ENCODE measurements around the gene MRPL14.
A peak's percentile ranks its signal among the peaks of the same experiment; 100 is the strongest.

MRPL14 gene

GRCh38 chr6:44126320-44127149 is 717 bp downstream of the MRPL14 start:
- peak; percentile 27 to 42 for DNase-seq (ENCODE audit: extremely low read depth in 1 of 2, low read depth in 1 of 2)

DNA sequence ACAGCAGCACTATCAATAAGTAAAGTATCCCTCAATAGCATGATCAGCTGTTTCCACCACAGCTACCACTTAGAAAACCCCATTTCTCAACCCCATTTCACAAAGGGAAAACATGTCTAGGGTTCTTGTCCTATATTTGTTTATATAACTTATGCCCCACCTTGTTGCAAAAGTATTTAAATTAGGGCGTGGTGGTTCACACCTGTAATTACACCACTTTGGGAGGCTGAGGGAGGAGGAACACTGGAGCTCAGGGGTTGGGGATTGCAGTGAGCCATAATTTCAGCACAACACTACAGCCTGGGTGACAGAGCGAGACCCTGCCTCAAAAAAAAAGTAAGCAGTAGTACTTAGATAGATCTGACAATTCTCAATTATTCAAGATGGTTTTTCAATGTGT is 3.7 kb downstream of the MRPL14 start:
- no peak for DNase-seq (ENCODE audit: extremely low read depth in 1 of 2, low read depth in 1 of 2)

- DNase-seq (ENCODE audit: extremely low read depth in 1 of 2, low read depth in 1 of 2): no peak
Observed at GRCh38 chr6:44122801-44123200, 4.5 kb downstream of the MRPL14 start.

DNA sequence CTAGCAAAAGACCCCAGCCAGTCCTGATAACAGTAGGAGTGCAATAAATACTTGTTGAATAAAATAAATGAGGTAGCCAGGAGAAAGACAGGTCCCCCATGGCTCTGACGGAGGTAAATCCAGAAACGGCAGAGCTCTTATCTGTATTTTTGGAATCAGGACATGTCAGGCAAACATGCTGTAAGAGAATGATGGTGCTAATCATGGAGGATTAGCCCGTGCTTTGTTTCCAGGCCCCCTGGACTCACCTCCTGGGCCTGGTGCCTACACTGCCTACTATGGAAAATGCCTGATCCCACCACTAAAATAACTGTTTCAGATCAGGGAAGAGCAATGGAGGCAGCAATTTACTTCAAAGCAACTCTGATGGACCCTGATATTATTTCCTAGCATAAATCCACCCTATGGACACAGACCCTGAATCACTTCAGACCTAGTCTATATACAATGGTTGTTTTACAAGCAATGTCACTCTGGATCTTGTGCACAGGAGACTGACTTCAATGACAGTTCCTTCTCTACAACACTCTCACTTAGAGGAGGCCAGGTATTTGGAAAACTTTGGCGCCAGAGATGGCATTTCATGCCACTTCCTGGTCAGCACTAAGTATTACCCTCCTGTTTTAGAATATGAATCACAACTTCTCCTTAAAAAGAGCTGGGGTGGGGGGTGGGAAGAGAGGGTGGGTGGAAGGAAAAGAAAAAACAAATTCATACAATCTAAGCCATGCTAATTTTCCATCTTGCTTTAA is 6.4 kb downstream of the MRPL14 start:
- DNase-seq (ENCODE audit: extremely low read depth in 1 of 2, low read depth in 1 of 2): no peak

DNA sequence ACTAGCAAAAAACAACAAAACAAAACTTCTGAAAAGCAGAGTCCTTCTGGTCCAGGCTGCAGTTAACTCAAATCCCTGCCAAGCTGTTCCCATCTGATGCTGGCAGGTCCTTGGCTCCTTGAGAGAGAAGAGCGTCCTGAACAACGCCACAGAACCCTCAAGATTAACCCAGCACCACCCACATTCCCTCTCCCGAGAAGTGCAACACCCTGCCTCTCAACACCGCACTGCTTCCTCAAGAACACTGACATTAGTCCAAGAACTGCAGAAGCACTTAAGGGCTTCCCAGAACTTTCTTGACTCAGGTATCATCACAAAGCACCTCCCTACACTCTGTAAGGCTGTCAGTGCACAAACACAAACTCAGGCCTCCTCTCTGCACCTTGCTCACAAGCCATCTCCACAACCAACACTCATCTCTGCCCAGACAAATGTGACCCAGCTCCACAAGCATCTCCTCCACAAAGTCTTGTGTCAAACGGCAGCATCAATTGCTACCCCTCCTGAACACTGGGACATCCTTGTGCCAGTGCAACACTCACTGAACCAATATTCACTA is 7.5 kb downstream of the MRPL14 start:
- DNase-seq (ENCODE audit: extremely low read depth in 1 of 2, low read depth in 1 of 2): no peak

- no peak for DNase-seq (ENCODE audit: extremely low read depth in 1 of 2, low read depth in 1 of 2)
Observed at GRCh38 chr6:44117397-44118128, 9.7 kb downstream of the MRPL14 start.

GRCh38 chr6:44116641-44117382 is 10.4 kb downstream of the MRPL14 start:
- DNase-seq (ENCODE audit: extremely low read depth in 1 of 2, low read depth in 1 of 2): no peak

DNA sequence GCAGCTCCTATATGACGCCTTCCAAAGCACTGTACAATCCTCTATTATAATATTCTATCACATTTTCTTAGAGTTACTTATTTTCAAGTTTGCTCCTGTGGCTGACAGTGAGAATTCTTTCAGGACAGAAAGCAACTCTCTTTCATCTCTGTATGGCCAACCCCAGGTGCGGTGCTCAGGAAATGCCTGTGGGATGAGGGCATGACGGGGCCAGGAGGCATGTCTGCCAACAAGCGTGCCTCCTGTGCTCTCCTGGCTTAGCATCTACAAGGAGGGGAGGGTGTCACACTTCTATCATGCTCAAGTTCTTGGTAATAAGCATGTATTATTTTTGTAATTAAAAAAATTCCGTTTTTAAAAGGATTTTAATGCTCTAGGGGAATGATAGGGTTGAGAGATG is 11.4 kb downstream of the MRPL14 start:
- DNase-seq (ENCODE audit: extremely low read depth in 1 of 2, low read depth in 1 of 2): no peak

GRCh38 chr6:44113414-44113813 is 13.8 kb downstream of the MRPL14 start:
- DNase-seq (ENCODE audit: extremely low read depth in 1 of 2, low read depth in 1 of 2): no peak

DNA sequence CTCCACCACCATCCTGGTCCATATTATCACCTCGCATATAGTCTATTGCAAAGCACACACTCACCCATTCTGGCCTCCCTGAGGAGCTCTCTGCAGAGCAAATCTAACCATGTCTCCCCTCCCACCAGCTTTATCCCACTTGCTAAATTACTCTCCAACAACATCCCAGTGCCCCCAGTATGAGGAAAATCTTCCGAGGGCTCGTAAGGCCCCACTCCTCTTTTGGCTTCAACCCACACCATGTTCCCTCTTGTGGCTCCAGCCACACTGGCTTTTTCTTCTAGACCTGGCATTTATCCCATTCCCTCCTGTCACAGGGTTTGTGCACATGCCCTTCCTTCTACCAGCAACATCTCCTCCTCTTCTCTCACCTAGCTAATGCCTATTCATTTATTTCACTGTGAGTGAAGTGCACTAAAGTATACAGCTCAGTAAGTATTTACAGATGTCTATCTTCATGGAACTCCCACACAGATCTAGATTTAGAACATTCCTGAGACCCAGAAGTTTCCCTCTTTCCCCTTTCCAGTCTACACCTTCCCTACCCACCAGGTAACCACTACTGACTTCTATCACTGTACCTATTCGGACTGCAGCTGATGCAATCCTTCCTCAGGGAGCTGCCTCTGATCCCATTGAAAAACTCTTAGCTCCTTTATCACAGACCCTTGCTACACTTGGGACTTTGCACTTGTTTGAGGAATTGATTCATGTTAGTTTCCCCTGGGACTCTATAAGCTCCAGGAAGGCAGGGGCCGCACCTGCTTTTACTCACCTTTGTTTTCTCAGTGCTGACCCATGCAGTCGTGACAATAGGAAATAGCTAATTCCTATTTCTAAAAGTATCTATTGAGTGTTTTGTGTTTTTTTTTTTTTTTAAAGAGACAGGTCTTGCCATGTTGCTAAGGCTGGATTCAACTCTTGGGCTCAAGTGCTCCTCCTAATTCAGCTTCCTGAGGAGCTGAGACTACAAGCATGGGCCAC is 15.5 kb downstream of the MRPL14 start:
- no peak for DNase-seq (ENCODE audit: extremely low read depth in 1 of 2, low read depth in 1 of 2)

DNA sequence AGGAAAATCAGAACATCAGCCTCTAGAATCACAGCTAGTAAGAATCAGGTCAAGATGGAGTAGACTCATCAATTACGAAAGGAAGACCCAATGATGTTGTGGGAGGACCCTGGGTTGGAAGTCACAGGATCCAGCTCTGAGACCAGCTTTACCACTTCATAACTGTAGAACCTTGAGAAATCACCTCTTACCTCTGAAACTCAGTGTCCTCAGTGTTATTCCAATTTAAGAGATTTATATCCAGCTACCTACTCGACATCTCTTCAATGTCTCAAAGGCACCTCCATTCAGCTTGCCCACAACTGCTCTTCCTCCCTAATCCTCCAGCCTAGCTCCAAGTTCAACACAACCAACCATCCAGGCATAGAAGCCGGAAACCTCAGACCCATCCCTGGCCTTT is 16.3 kb downstream of the MRPL14 start:
- no peak for DNase-seq (ENCODE audit: extremely low read depth in 1 of 2, low read depth in 1 of 2)

DNA sequence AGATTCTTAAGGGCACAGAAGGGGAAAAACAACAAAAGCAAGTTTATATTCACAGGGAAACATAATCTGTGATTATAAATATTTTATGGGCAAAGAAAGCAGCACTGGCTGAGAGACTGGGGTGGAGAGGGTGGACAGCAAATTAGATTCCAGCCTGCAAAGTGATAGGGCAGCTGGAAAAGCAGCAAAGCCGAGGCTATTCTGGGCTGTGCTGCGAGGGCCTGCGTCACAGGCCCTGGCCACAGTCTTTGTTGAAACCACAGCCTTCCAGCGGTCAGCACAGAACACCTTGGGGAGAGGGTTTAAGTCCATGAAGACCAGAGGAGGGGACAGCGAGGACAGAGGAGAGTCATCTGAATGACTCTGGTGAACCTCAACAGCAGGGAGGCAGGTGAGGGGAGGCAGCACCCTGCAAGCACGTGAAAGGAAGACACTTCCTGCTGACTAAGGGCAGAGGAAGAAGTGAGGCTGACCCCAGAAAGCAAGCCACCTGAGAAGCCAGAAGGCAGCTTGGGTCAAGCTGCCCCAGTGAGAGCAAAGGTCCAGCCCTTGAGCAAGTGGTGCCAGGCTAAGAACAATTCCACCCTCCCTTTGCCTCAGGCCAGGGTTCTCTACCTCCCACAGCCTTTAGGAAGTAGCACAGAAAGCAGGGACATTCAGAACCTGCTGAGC is 17.1 kb downstream of the MRPL14 start:
- DNase-seq (ENCODE audit: extremely low read depth in 1 of 2, low read depth in 1 of 2): no peak

DNA sequence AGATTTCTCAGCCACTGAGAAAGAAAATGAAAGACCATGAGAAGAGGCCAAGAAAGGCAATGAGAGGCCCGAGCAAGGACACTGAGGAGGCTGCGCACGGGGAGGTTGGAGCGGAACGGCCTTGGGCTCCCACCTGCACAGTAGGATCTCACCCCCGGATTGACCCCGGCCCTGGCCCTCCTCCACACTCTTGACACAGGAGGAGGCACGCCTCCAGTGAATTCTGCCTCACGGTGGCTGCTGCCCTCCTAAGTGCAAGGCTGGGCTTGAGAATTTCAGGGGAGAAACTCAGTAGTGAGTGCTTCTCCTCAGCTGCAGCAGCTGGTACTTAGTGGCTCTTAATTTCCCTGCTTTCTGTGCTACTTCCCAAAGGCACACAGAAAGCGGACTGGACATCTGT is 18.0 kb downstream of the MRPL14 start:
- no peak for DNase-seq (ENCODE audit: extremely low read depth in 1 of 2, low read depth in 1 of 2)

DNA sequence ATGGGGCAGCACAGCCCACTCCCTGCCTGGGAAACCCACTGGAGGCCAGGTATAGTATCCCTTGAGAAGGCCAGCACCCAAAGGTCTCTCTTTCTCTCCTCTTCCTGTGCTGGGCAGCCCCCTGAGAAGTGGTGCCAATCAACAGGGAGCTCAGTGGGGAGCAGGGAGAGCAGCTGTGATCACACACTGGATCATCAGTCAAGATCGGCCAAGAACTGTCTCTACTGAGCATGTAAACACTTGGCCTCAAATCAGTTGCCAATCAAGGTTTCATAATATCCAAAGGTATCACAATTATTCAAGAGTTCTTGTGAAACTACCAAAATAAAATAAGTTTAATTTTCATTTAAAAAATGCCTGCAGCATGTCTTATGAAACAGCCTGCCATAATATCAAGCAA is 18.8 kb downstream of the MRPL14 start:
- DNase-seq (ENCODE audit: extremely low read depth in 1 of 2, low read depth in 1 of 2): no peak

- no peak for DNase-seq (ENCODE audit: extremely low read depth in 1 of 2, low read depth in 1 of 2)
Observed at GRCh38 chr6:44107017-44107416, 20.2 kb downstream of the MRPL14 start.

- no peak for DNase-seq (ENCODE audit: extremely low read depth in 1 of 2, low read depth in 1 of 2)
Observed at GRCh38 chr6:44105993-44106740, 21.1 kb downstream of the MRPL14 start.

DNA sequence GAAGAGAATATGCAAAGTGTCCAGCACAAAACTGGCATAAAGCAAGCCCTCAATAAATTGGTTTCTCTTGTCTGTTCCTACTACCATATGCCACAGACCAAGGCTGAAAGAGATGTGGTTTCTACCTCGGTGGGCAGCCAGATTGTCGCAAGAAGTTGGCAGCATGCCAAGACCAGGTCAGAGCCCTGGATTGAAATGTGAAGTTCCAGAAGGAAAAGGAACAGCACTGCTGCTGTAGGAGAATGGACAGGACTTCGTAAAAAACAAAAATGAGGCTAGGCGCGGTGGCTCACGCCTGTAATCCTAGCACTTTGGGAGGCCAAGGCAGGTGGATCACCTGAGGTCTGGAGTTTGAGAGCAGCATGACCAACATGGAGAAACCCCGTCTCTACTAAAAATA is 22.1 kb downstream of the MRPL14 start:
- DNase-seq (ENCODE audit: extremely low read depth in 1 of 2, low read depth in 1 of 2): no peak

DNA sequence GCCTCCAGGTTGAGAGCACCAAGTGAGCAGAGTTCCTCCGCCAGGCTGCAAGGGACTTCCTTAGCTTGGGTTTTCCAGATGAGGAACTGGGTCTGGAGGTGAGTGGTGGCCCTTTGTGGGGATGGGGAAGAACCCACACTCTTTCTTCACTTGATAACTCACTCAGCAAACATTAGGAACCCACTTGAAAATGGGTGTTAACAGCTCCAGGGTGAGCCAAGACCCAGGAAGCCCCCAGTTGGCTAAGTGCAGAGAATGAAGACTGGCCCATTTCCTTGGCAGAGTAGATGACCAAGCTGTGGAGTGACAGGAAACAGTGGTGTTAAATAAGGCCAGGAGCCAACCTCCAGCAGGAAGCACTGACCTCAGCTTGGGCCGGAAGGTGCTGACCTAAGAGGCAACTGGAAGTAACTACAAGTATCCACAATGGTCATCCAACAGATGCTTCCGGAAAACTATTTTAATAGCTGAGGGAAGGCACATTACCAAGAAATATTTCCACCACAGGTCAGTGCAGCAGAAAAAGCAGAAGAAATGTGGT is 22.7 kb downstream of the MRPL14 start:
- DNase-seq (ENCODE audit: extremely low read depth in 1 of 2, low read depth in 1 of 2): no peak
